ENCODE results near the gene INO80B. TPM values are rescaled to one million over a fixed set of nuclear protein-coding genes. Genes with fewer than 3 reads are reported as not detected.

INO80B gene
- total and polyA plus RNA-seq, 9 of the 15 experiments (the other 6 are each of a cell fraction or from before 2014, with no cell fraction given), result 0.41 to 22.6 (median 9.0) TPM

- TF ChIP-seq TFAP4 (CRISPR knock-in tag; IDR thresholded peaks at IDR 0.05; ENCODE audit: borderline replicate concordance) (peak; percentile 88), ZNF41 (CRISPR knock-in tag; conservative IDR thresholded peaks at IDR 0.05) (no peak), UBTF (IDR thresholded peaks at IDR 0.05; ENCODE audit: borderline replicate concordance in 1 of 2, low read depth in 2 of 2, low read length in 2 of 2) (peak; percentile 25 to 80; a peak in 2 of 4 replicates), MITF (IDR thresholded peaks at IDR 0.05) (no peak), DEAF1 (CRISPR knock-in tag; IDR thresholded peaks at IDR 0.05) (no peak), ZFP91 (CRISPR knock-in tag; IDR thresholded peaks at IDR 0.05) (no peak; the same call in 1 of the 2 replicates), MBD1 (CRISPR knock-in tag; IDR thresholded peaks at IDR 0.05) (no peak), CGGBP1 (CRISPR knock-in tag; IDR thresholded peaks at IDR 0.05) (no peak), GTF2E2 (tag; IDR thresholded peaks at IDR 0.05) (no peak), E2F1 (CRISPR knock-in tag; IDR thresholded peaks at IDR 0.05) (no peak), ZNF780A (CRISPR knock-in tag; IDR thresholded peaks at IDR 0.05) (no peak), IRF2 (CRISPR knock-in tag; IDR thresholded peaks at IDR 0.05) (no peak)
Measured at GRCh38 chr2:74454654-74455511, at the start of gene INO80B (continued).

All from K562 (cell line).